Spleen (tissue), 11 donors: ENCODE data around the gene UNC119. TPM values are rescaled to one million over a fixed set of nuclear protein-coding genes. Genes with fewer than 3 reads are reported as not detected.

Source experiments
- DNase-seq: peaks from one replicate; pipeline ENCODE4 v3.0.0-alpha.2; 2020
- H3K27ac ChIP-seq, 8 donors: fragments of 200-600 bp; sonication (generic) in 7 of 8; 1 replicate in 4 of 8; 2 replicates in 4 of 8; pipeline versions ENCODE4 v1.5.0 to v1.8.0; 2016 to 2021; ENCODE audit warnings: inconsistent platforms in 4 of 8, mild to moderate bottlenecking in 4 of 8, moderate library complexity in 1 of 8
- H3K27me3 ChIP-seq, 7 donors: fragments of 200-600 bp; sonication (generic) in 6 of 7; replicated peaks in 1 of 7; 1 replicate in 4 of 7; 2 replicates in 3 of 7; pipeline versions ENCODE4 v1.5.0 to v1.8.0; 2016 to 2021; ENCODE audit warnings: inconsistent platforms in 3 of 7, mild to moderate bottlenecking in 1 of 7
- H3K36me3 ChIP-seq, 6 donors: fragments of 200-600 bp; sonication (generic) in 5 of 6; 1 replicate in 4 of 6; 2 replicates in 2 of 6; pipeline versions ENCODE4 v1.5.0 to v1.8.0; 2016 to 2021; ENCODE audit warnings: inconsistent platforms in 2 of 6
- H3K4me1 ChIP-seq, 6 donors: fragments of 200-600 bp; sonication (generic) in 5 of 6; 1 replicate in 3 of 6; 2 replicates in 3 of 6; pipeline versions ENCODE4 v1.5.0 to v1.8.0; 2016 to 2021; ENCODE audit warnings: inconsistent platforms in 3 of 6
- H3K4me3 ChIP-seq, 8 donors: fragments of 200-600 bp; sonication (generic) in 7 of 8; 1 replicate in 4 of 8; 2 replicates in 4 of 8; pipeline versions ENCODE4 v1.5.0 to v1.8.0; 2016 to 2021; ENCODE audit warnings: inconsistent platforms in 4 of 8, mild to moderate bottlenecking in 4 of 8, moderate library complexity in 2 of 8
- H3K9me3 ChIP-seq, 8 donors: fragments of 200-600 bp; sonication (generic) in 7 of 8; 1 replicate in 4 of 8; 2 replicates in 4 of 8; pipeline versions ENCODE4 v1.5.0 to v1.8.0; 2016 to 2021; ENCODE audit warnings: inconsistent platforms in 4 of 8
- POLR2A ChIP-seq, 3 donors: fragments of 450-650 bp; IDR thresholded peaks; one replicate each; pipeline ENCODE4 v1.5.1; 2017; ENCODE audit warnings: antibody characterized with exemption in 3 of 3, mild to moderate bottlenecking in 1 of 3
- POLR2AphosphoS5 ChIP-seq, 3 donors: sonication (generic); formaldehyde crosslinking; IDR thresholded peaks; one replicate each; pipeline ENCODE4 v1.5.1; 2017; ENCODE audit warnings: antibody characterized with exemption in 3 of 3
- WGBS, 5 donors: extraction: QIAGEN DNeasy Blood & Tissue Kit in 3 of 5; methylation state at CpG; one replicate each; pipeline versions ENCODE4 v1.1.5 to v1.1.7; 2013 to 2018; 5-methylcytosine and 5-hydroxymethylcytosine counted together
- intact Hi-C: fragments of 100-400 bp; cut with DNase I; formaldehyde crosslinking; loops from one replicate; pipeline ENCODE4 v1.15.0; 2023; ENCODE audit warnings: low total_unique reads
- polyA plus RNA-seq, 3 donors: library from polyadenylated mRNA; stranded (reverse); fragments of 200-250 nt; gene quantifications; one replicate each; pipeline ENCODE4 v1.2.1, GENCODE V29; 2013
- total RNA-seq, 7 donors: library from RNA; depleted of rRNA in 3 of 7; stranded (reverse); fragments of >200 nt in 3 of 7; fragmentation: NEBNext Ultra II Directional in 4 of 7; extraction: Animal tissue kit (Norgen Biotek cat#: 25700) in 4 of 7; gene quantifications; one replicate each; pipeline versions ENCODE4 v1.1.0 to v1.2.1, GENCODE V29; 2016 to 2021
- TF ChIP-seq, protein P1 (sequence below), 11 experiments: fragments of 200-600 bp in 7 of 11; fragments of 450-650 bp in 4 of 11; sonication (generic) in 4 of 11; IDR thresholded peaks in 8 of 11; conservative IDR thresholded peaks in 3 of 11; 1 replicate in 7 of 11; 2 replicates in 4 of 11; pipeline versions ENCODE4 v1.4.0 to v1.8.0; 2016 to 2021; ENCODE audit warnings: antibody characterized with exemption in 11 of 11, inconsistent platforms in 4 of 11, mild to moderate bottlenecking in 1 of 11
- donor health status: healthy with polysubstance abuse.
- donor health status: DM: no; HTN: no; CAD: no; lungs with moderate emphysema.
- donor health status: DM: no; HTN: no; CAD: no.
- donor health status: Bipolar disorder and iron deficiency.
- donor health status: healthy.
- donor health status: DM: no; HTN: no; CAD: no.
- donor health status: DM: yes; HTN: yes; CAD: no.

The UNC119 gene
- total and polyA plus RNA-seq, 10 donors: 41.5 to 76.0 (median 62.4) TPM

DNA sequence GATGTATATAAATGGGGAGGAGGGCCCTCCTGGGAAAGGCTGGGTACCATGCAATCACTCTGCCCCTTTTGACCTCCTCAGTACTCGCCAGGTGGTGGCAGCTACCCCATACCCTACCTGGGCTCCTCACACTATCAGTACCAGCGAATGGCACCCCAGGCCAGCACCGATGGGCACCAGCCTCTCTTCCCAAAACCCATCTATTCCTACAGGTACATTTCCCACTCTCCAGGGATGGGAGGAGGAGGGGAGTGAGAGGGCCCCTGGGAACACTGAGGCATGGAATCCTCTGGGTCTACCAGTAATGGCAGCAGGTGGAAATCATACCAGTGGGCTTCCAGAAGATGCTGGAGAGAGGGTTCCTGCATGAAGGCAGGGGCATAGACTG lies 23.4 kb downstream of the UNC119 start:
- intact Hi-C loops: no loop called here
- no peak overlapping the region for H3K4me3 ChIP-seq
- no peak for DNase-seq
- no peaks in the 10 kb centered on the region for H3K9me3 ChIP-seq
- 78 to 91% (median 89%) methylated on average over 3 of the region's 3 CpGs for WGBS, 5 donors
- H3K27me3 ChIP-seq: peaks cover 0 to 9% (median 0%) of the 10 kb centered on the region in 7 donors
- no peaks in the 10 kb centered on the region for H3K36me3 ChIP-seq
- TF ChIP-seq, protein P1, sequence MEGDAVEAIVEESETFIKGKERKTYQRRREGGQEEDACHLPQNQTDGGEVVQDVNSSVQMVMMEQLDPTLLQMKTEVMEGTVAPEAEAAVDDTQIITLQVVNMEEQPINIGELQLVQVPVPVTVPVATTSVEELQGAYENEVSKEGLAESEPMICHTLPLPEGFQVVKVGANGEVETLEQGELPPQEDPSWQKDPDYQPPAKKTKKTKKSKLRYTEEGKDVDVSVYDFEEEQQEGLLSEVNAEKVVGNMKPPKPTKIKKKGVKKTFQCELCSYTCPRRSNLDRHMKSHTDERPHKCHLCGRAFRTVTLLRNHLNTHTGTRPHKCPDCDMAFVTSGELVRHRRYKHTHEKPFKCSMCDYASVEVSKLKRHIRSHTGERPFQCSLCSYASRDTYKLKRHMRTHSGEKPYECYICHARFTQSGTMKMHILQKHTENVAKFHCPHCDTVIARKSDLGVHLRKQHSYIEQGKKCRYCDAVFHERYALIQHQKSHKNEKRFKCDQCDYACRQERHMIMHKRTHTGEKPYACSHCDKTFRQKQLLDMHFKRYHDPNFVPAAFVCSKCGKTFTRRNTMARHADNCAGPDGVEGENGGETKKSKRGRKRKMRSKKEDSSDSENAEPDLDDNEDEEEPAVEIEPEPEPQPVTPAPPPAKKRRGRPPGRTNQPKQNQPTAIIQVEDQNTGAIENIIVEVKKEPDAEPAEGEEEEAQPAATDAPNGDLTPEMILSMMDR (IDR thresholded peaks at IDR 0.05 in 8 of 11, conservative IDR thresholded peaks at IDR 0.05 in 3 of 11): no peak
- no peak for TF ChIP-seq POLR2AphosphoS5 (IDR thresholded peaks at IDR 0.05)
- no peak for TF ChIP-seq POLR2A (IDR thresholded peaks at IDR 0.05)
- H3K4me1 ChIP-seq: no peaks in the 10 kb centered on the region
- no peak overlapping the region for H3K27ac ChIP-seq

DNA sequence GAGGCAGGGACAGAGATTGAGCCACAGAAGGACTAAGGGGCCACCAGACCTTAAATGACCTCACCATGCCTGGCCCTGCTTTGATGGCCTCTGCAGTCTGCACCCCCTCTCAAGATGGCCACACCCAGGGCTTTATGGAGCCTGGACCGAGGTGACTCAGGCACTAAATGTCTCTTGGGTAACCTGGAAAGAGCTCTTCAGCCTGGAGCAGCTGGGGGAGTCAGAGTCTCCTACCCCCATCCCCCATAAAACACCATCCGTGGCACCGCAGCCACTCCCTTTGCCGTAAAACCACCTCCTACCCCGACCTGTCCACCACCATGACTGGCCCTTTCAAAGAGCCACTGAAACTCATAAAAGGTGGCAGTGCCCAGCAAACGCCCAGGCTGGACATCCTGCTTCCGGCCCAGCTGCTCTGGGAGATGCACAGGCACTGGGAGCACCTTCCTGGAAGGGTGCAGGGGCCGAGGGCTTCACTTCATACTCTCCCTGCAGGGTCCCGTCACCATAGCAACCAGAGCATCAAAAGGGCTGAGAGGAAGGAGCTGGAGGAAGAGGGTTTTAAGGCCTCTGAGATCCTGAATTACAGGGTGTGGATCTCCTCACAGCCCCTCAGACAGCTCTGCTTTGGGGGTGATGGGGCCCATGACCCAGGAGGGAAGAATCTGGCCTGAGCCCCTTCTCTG lies 24.0 kb downstream of the UNC119 start:
- H3K4me3 ChIP-seq: no peak overlapping the region
- H3K27ac ChIP-seq: no peak overlapping the region
- no peak for DNase-seq
- peaks cover 0 to 9% (median 0%) of the 10 kb centered on the region in 7 donors for H3K27me3 ChIP-seq
- no peaks in the 10 kb centered on the region for H3K4me1 ChIP-seq
- WGBS, 5 donors: 76 to 85% (median 80%) methylated on average over 9 of the region's 9 CpGs
- TF ChIP-seq POLR2A (IDR thresholded peaks at IDR 0.05) (no peak), POLR2AphosphoS5 (IDR thresholded peaks at IDR 0.05) (no peak)
- TF ChIP-seq, protein P1 (IDR thresholded peaks at IDR 0.05 in 8 of 11, conservative IDR thresholded peaks at IDR 0.05 in 3 of 11): no peak
- H3K9me3 ChIP-seq: no peaks in the 10 kb centered on the region
- no peaks in the 10 kb centered on the region for H3K36me3 ChIP-seq
- intact Hi-C loops: no loop called here

DNA sequence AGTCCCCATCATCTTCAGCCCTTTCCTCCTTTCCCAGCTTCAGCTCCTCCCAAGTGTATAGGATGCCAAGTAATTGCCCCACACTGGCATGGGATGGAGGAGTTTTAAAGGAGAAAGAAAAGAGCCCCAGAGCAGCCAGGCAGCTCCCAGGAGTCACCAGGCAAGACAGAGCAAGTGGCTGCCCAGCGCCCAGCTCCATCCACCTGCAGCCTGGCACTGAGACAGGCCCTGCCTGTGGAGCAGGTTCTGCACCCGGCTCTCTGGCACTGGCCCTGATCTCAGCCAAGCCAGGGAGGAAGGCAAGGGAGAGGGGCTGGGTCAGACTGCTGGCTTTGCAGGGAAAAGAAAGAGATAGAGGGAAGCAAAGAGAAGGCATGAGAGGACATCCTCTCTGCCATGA lies 24.6 kb downstream of the UNC119 start:
- 86 to 97% (median 95%) methylated on average over 2 of the region's 2 CpGs for WGBS, 5 donors
- peaks cover 0 to 9% (median 0%) of the 10 kb centered on the region in 7 donors for H3K27me3 ChIP-seq
- intact Hi-C loops: no loop called here
- no peak overlapping the region for H3K4me3 ChIP-seq
- TF ChIP-seq, protein P1 (IDR thresholded peaks at IDR 0.05 in 8 of 11, conservative IDR thresholded peaks at IDR 0.05 in 3 of 11): no peak
- no peak for TF ChIP-seq POLR2AphosphoS5 (IDR thresholded peaks at IDR 0.05)
- TF ChIP-seq POLR2A (IDR thresholded peaks at IDR 0.05): no peak
- H3K4me1 ChIP-seq: no peaks in the 10 kb centered on the region
- no peak overlapping the region for H3K27ac ChIP-seq
- H3K36me3 ChIP-seq: no peaks in the 10 kb centered on the region
- no peak for DNase-seq
- no peaks in the 10 kb centered on the region for H3K9me3 ChIP-seq

DNA sequence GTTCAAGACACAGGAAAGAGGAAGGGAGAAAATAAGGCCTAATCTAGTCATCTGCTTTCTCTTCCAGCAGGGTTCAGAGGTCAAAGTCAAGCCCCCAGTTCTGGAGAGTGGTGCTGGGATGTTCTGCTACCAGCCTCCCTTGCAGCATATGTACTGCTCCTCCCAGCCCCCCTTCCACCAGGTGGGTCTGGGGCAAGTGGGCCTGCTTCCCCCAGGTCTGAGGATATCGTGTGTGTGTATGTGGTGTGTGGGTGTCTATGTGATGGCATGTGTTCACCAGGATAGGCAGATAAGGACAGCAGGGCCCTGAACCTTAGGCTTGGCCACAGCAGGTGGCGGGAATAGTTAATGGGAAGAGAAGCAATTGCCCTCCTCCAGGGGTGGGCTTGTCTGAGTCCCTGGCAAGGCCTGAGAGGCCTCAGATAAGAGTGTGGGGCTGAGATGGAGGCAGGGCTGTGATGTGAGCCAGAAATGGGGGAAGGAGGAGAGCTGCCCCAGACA lies 25.2 kb downstream of the UNC119 start:
- TF ChIP-seq, protein P1 (IDR thresholded peaks at IDR 0.05 in 8 of 11, conservative IDR thresholded peaks at IDR 0.05 in 3 of 11): no peak
- no peak for TF ChIP-seq POLR2A (IDR thresholded peaks at IDR 0.05)
- TF ChIP-seq POLR2AphosphoS5 (IDR thresholded peaks at IDR 0.05): no peak
- H3K4me3 ChIP-seq: no peak overlapping the region
- no peak for DNase-seq
- H3K27ac ChIP-seq: no peak overlapping the region
- H3K27me3 ChIP-seq: peaks cover 0 to 9% (median 0%) of the 10 kb centered on the region in 7 donors
- intact Hi-C loops: no loop called here
- 83 to 93% (median 86%) methylated on average over 2 of the region's 2 CpGs for WGBS, 5 donors
- H3K4me1 ChIP-seq: no peaks in the 10 kb centered on the region
- H3K36me3 ChIP-seq: no peaks in the 10 kb centered on the region
- H3K9me3 ChIP-seq: no peaks in the 10 kb centered on the region
